HG03045 (cell line): ENCODE data around the gene R3HDML.
"Not testable (repeated sequence)": the region's sequence is repeated elsewhere in the genome, so short reads cannot be mapped to it uniquely, and the experiment has no call there.

Experiments
- ATAC-seq: cut with Tn5 transposase; IDR thresholded peaks from one replicate; pipeline ENCODE4 v1.9.1; 2021; ENCODE audit warnings: mild to moderate bottlenecking, moderate library complexity; ENCODE audit not compliant: unreplicated experiment

Gene R3HDML

GRCh38 chr20:44327748-44328147, 9.1 kb upstream of the R3HDML start:
- ATAC-seq, result not testable (repeated sequence)

- no peak for ATAC-seq
Observed at GRCh38 chr20:44328428-44328827, 8.4 kb upstream of the R3HDML start.

DNA sequence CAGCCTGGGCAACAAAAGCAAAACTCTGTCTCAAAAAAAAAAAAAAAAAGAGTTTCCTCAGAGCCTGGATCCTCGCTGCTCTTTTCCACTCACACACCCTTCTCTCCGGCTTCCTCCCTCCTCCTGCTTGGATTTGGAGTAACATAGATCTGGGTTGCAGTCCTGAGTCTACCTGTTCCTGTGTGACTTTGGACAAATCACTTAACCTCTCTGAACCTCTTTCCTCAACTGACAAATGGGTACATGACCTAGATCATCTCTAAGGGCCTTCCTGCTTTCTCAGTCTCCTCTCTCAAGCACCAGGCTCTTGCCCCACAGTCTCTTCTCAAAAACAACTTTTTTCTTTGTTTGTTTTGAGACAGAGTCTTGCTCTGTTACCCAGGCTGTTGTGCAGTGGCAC, 5.6 kb upstream of the R3HDML start:
- no peak for ATAC-seq

GRCh38 chr20:44334306-44334705, 2.5 kb upstream of the R3HDML start:
- no peak for ATAC-seq

GRCh38 chr20:44334709-44335108, 2.1 kb upstream of the R3HDML start:
- ATAC-seq, result no peak

- ATAC-seq, result no peak
Observed at GRCh38 chr20:44335675-44336074, 1.2 kb upstream of the R3HDML start.

- ATAC-seq, result no peak
Observed at GRCh38 chr20:44336086-44336485, 757 bp upstream of the R3HDML start.

DNA sequence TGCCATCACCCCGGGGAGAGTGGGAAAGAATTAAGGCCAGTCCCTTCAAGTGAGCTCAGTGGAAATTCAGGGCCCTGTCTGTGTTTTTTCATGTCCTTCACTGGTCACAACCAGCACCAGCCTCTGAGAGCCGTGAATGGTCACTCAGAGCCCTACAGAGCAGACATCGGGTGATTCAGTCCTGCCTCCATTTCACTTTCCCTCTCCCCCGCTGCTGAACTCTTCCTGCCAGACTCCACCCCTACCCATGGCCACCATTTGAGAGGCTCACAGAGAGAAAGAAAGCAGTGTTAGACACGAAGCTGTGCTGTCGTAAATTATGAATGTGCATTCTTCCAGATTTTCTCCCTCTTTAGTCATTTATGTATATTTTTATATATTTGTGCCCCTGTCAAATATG, 5.4 kb downstream of the R3HDML start:
- no peak for ATAC-seq

GRCh38 chr20:44343162-44343675, 6.4 kb downstream of the R3HDML start:
- ATAC-seq, result no peak

- ATAC-seq, result no peak
Observed at GRCh38 chr20:44344723-44345122, 7.9 kb downstream of the R3HDML start.

DNA sequence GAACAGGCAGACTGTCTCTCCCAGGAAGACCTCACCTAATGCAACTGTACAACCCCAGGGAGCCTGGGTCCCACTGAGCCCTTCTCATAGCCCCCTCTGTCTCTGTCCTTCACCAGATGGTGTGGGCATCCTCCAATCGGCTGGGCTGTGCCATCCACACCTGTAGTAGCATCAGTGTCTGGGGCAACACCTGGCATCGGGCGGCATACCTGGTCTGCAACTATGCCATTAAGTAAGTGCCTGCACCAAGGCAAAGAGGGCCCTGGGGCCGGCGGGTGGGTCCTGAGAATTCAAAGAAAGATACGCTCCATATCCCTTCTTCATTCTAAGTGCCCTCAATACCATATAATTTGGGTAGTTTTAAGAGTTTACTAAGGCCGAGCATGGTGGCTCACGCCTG, 8.3 kb downstream of the R3HDML start:
- ATAC-seq, result no peak

DNA sequence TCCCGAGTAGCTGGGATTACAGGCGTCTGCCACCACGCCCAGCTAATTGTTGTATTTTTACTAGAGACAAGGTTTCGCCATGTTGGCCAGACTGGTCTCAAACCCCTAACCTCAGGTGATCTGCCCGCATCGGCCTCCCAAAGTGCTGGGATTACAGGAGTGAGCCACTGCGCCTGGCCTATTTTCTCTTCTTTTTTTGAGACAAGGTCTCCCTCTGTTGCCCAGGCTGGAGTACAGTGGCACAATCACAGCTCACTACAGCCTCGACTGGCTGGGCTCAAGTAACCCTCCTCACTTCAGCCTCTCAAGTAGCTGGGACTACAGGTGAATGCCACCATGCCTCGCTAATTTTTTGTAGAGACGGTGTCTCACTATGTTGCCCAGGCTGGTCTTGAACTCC, 9.1 kb downstream of the R3HDML start:
- ATAC-seq, result not testable (repeated sequence)

GRCh38 chr20:44348168-44348659, 11.4 kb downstream of the R3HDML start:
- no peak for ATAC-seq

GRCh38 chr20:44349349-44349748, 12.5 kb downstream of the R3HDML start:
- ATAC-seq, result no peak

GRCh38 chr20:44350567-44350966, 13.7 kb downstream of the R3HDML start:
- ATAC-seq, result no peak

DNA sequence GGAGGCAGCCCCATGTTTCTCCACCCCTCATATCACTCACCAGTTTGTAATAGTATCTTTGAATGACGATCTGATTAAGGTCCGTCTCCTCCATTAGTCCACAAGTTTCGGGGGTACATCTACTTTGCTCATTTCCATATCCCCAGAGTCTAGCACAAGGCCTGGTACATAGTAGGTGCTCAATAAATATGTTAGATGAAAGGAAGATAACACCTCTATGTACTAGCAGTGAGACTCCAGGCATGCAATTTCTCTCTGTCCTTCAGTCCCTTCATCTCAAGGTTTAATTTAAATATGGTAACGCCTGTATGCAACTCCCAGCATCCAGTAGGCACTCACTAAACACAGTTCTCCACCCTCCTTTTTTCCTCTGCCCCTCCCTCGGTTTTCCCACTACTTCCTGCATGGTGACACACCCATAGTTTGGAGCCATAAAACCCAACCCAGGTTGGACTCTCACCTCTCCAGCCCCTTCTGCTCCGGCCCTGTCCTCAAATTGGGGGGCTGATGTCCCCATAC, 18.2 kb downstream of the R3HDML start:
- ATAC-seq, result no peak

- ATAC-seq, result no peak
Observed at GRCh38 chr20:44355498-44356352, 18.9 kb downstream of the R3HDML start, which contains the start of gene HNF4A. Gene HNF4A, plus strand, starts transcription at chr20:44355699. Its CDS starts 106 bp downstream, at chr20:44355805.

DNA sequence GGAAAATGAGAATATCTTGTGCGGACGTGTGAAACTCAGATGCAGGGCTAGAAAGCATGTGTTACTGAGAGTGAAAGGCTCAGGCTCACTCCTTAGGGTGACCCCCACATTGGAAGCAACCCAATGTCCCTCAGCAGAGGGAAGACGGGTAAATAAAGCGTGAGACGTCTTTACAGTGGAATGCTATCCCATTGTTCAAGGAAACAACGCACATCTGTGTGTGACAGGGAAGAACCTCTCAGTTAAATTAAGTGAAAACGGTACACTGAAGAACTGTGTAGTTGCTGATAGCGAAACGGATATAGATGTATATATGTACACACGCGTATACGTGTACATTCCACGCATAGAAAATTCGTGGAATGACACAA, 19.5 kb downstream of the R3HDML start:
- no peak for ATAC-seq

- ATAC-seq, result no peak
Observed at GRCh38 chr20:44357020-44357419, 20.2 kb downstream of the R3HDML start.

GRCh38 chr20:44357555-44358125, 20.8 kb downstream of the R3HDML start:
- no peak for ATAC-seq

- ATAC-seq, result no peak
Observed at GRCh38 chr20:44358776-44359175, 21.9 kb downstream of the R3HDML start.

DNA sequence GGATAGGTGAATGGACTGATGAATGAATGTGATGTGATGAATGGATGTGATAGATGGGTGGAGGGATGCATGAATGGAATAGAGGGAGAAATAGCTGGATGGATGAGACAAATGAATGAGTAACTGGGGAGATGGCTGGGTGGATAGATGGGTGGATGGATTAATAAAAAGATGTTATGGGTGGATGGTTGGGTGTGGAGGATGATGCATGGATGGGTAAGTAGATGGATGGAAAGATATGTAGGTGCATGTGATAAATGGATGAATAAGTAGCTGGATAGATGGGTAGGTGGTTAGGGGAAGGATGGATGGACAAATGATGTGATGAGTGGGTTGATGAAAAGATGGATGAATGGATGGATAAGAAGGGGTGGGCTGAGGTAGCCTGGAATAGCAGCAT, 23.4 kb downstream of the R3HDML start:
- no peak for ATAC-seq
